ENCODE results near the gene RTN4R. TPM values are rescaled to one million over a fixed set of nuclear protein-coding genes. Genes with fewer than 3 reads are reported as not detected.

RTN4R gene
- total and polyA plus RNA-seq, 9 of the 15 experiments (the other 6 are each of a cell fraction or from before 2014, with no cell fraction given), result 0.04 to 2.8 (median 1.4) TPM; not detected in 3

GRCh38 chr22:20203142-20203551, 65.0 kb downstream of the RTN4R start (continued):
- TF ChIP-seq DLX4 (CRISPR knock-in tag; IDR thresholded peaks at IDR 0.05) (no peak), MYBL2 (IDR thresholded peaks at IDR 0.05; ENCODE audit: low read depth) (no peak), MYBL2 (CRISPR knock-in tag; IDR thresholded peaks at IDR 0.05; ENCODE audit: borderline replicate concordance) (no peak), ZNF785 (CRISPR knock-in tag; IDR thresholded peaks at IDR 0.05) (no peak), ZBTB8A (IDR thresholded peaks at IDR 0.05; ENCODE audit: partially characterized antibody) (no peak), RBFOX2 (IDR thresholded peaks at IDR 0.05; ENCODE audit: low read depth, low read length) (no peak), DIDO1 (tag; IDR thresholded peaks at IDR 0.05; ENCODE audit: low read depth) (no peak), SUPT5H (IDR thresholded peaks at IDR 0.05) (no peak), ZNF212 (CRISPR knock-in tag; IDR thresholded peaks at IDR 0.05) (no peak), SOX6 (IDR thresholded peaks at IDR 0.05) (no peak), THRB (CRISPR knock-in tag; conservative IDR thresholded peaks at IDR 0.05) (0 out of 2 replicates have a peak, but pooled peaks have one; percentile 36), POLR2AphosphoS2 (IDR thresholded peaks at IDR 0.05; ENCODE audit: low read length) (no peak), CHD7 (IDR thresholded peaks at IDR 0.05; ENCODE audit: low read depth, low read length) (no peak)
- TF ChIP-seq, protein P1, sequence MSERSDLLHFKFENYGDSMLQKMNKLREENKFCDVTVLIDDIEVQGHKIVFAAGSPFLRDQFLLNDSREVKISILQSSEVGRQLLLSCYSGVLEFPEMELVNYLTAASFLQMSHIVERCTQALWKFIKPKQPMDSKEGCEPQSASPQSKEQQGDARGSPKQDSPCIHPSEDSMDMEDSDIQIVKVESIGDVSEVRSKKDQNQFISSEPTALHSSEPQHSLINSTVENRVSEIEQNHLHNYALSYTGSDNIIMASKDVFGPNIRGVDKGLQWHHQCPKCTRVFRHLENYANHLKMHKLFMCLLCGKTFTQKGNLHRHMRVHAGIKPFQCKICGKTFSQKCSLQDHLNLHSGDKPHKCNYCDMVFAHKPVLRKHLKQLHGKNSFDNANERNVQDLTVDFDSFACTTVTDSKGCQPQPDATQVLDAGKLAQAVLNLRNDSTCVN (CRISPR knock-in tag; IDR thresholded peaks at IDR 0.05), result no peak

Measured in K562 (cell line).